ENCODE measurements around the gene CRY2.

Gene CRY2

GRCh38 chr11:45927332-45927683 lies 80.0 kb downstream of the CRY2 start:
- DNase-seq = no peak
- no peak overlapping the region for H3K4me3 ChIP-seq (ENCODE audit: low read depth, low read length)
- no peak for TF ChIP-seq CTCF (IDR thresholded peaks at IDR 0.05; ENCODE audit: low read depth, low read length)

GRCh38 chr11:45927684-45928413 lies 80.6 kb downstream of the CRY2 start:
- DNase-seq = no peak
- H3K36me3 ChIP-seq = peaks cover 13% of the 10 kb centered on the region
- TF ChIP-seq CTCF (IDR thresholded peaks at IDR 0.05; ENCODE audit: low read depth, low read length) = no peak
- no peak overlapping the region for H3K4me3 ChIP-seq (ENCODE audit: low read depth, low read length)
- no peak overlapping the region for H3K27ac ChIP-seq
- H3K9me3 ChIP-seq (ENCODE audit: severe bottlenecking) = no peaks in the 10 kb centered on the region
- no peaks in the 10 kb centered on the region for H3K27me3 ChIP-seq (ENCODE audit: insufficient read depth, low read depth, severe bottlenecking)

More at GRCh38 chr11:45927332-45927683, 80.0 kb downstream of the CRY2 start:
- Histone ChIP-seq H3K36me3 (peaks cover 13% of the 10 kb centered on the region), H3K27ac (no peak overlapping the region), H3K27me3 (ENCODE audit: insufficient read depth, low read depth, severe bottlenecking) (no peaks in the 10 kb centered on the region), H3K9me3 (ENCODE audit: severe bottlenecking) (no peaks in the 10 kb centered on the region)

GRCh38 chr11:45928535-45929215 lies 81.4 kb downstream of the CRY2 start:
- no peak overlapping the region for H3K4me3 ChIP-seq (ENCODE audit: low read depth, low read length)
- H3K9me3 ChIP-seq (ENCODE audit: severe bottlenecking) = no peaks in the 10 kb centered on the region
- DNase-seq = no peak
- no peak overlapping the region for H3K27ac ChIP-seq
- peaks cover 18% of the 10 kb centered on the region for H3K36me3 ChIP-seq
- H3K27me3 ChIP-seq (ENCODE audit: insufficient read depth, low read depth, severe bottlenecking) = no peaks in the 10 kb centered on the region
- no peak for TF ChIP-seq CTCF (IDR thresholded peaks at IDR 0.05; ENCODE audit: low read depth, low read length)

GRCh38 chr11:45929486-45930030 lies 82.3 kb downstream of the CRY2 start:
- H3K27me3 ChIP-seq (ENCODE audit: insufficient read depth, low read depth, severe bottlenecking) = no peaks in the 10 kb centered on the region
- H3K36me3 ChIP-seq = peaks cover 25% of the 10 kb centered on the region
- TF ChIP-seq CTCF (IDR thresholded peaks at IDR 0.05; ENCODE audit: low read depth, low read length) = no peak
- H3K4me3 ChIP-seq (ENCODE audit: low read depth, low read length) = no peak overlapping the region
- H3K27ac ChIP-seq = no peak overlapping the region
- no peak for DNase-seq
- H3K9me3 ChIP-seq (ENCODE audit: severe bottlenecking) = no peaks in the 10 kb centered on the region

GRCh38 chr11:45930031-45930794 lies 82.9 kb downstream of the CRY2 start:
- H3K27ac ChIP-seq = no peak overlapping the region
- no peaks in the 10 kb centered on the region for H3K27me3 ChIP-seq (ENCODE audit: insufficient read depth, low read depth, severe bottlenecking)
- peaks cover 31% of the 10 kb centered on the region for H3K36me3 ChIP-seq
- H3K4me3 ChIP-seq (ENCODE audit: low read depth, low read length) = no peak overlapping the region
- no peak for DNase-seq
- no peak for TF ChIP-seq CTCF (IDR thresholded peaks at IDR 0.05; ENCODE audit: low read depth, low read length)
- H3K9me3 ChIP-seq (ENCODE audit: severe bottlenecking) = no peaks in the 10 kb centered on the region

Data from WERI-Rb-1 (cell line).